Neural crest cell (in vitro differentiated cells): ENCODE results near the gene CSF3R. TPM values are rescaled to one million over a fixed set of nuclear protein-coding genes. Genes with fewer than 3 reads are reported as not detected.
A peak's percentile ranks its signal among the peaks of the same experiment; 100 is the strongest.

Experiments used
- DNase-seq: peaks from one replicate; pipeline ENCODE4 v3.0.0; 2021; ENCODE audit warnings: low read depth, mixed read lengths, low spot score
- H3K27ac Mint-ChIP-seq: one replicate; pipeline ENCODE4 v1.8.0; 2021; ENCODE audit warnings: mild to moderate bottlenecking, mixed read lengths; ENCODE audit not compliant: unreplicated experiment
- H3K27me3 Mint-ChIP-seq: 2 replicates; pipeline ENCODE4 v1.8.0; 2021; ENCODE audit warnings: low read depth, mild to moderate bottlenecking, mixed read lengths
- H3K36me3 Mint-ChIP-seq: 2 replicates; pipeline ENCODE4 v1.8.0; 2021; ENCODE audit warnings: low read depth, mild to moderate bottlenecking, mixed read lengths
- H3K4me1 Mint-ChIP-seq: 2 replicates; pipeline ENCODE4 v1.8.0; 2021; ENCODE audit warnings: mixed read lengths
- H3K4me3 Mint-ChIP-seq: one replicate; pipeline ENCODE4 v1.8.0; 2021; ENCODE audit warnings: mild to moderate bottlenecking, mixed read lengths
- H3K9me3 Mint-ChIP-seq: 2 replicates; pipeline ENCODE4 v1.8.0; 2021; ENCODE audit warnings: mixed read lengths
- total RNA-seq: library from RNA; stranded (reverse); gene quantifications from 2 replicates; pipeline ENCODE4 v1.2.1, GENCODE V29; 2021
- TF ChIP-seq, protein P1 (sequence below): fragments of 200-600 bp; sonication (generic); conservative IDR thresholded peaks from 2 replicates; pipeline ENCODE4 v1.5.0; 2021; ENCODE audit warnings: antibody characterized with exemption, mild to moderate bottlenecking

Gene CSF3R
- total RNA-seq, 1 donor from 2014 or later, result not detected

DNA sequence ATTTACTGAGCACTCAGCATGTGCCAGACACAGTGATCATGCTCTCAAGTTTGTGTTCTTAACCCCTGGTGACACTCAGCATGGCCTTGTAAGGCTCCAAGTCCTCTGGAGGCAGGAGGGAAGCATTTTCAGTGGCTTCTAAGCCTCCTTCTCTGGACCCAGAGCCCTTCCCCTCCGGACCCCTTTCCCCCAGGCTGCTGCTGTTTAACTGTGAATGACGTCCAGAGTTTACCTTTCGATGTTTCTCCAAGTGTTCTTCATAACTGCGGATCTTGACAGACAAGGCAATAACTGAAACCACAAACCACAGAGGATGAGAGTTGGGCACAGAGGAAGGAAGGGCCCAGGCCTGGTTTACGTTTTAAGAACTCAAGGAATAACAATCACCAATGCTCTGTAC is 25.0 kb downstream of the CSF3R start:
- Mint-ChIP-seq H3K27ac (no peak overlapping the region), H3K27me3 (no peaks in the 10 kb centered on the region), H3K4me3 (peak overlapping the region; percentile 27), H3K36me3 (peaks cover 10% of the 10 kb centered on the region), H3K4me1 (peaks cover 6% of the 10 kb centered on the region), H3K9me3 (no peaks in the 10 kb centered on the region)
- TF ChIP-seq, protein P1, sequence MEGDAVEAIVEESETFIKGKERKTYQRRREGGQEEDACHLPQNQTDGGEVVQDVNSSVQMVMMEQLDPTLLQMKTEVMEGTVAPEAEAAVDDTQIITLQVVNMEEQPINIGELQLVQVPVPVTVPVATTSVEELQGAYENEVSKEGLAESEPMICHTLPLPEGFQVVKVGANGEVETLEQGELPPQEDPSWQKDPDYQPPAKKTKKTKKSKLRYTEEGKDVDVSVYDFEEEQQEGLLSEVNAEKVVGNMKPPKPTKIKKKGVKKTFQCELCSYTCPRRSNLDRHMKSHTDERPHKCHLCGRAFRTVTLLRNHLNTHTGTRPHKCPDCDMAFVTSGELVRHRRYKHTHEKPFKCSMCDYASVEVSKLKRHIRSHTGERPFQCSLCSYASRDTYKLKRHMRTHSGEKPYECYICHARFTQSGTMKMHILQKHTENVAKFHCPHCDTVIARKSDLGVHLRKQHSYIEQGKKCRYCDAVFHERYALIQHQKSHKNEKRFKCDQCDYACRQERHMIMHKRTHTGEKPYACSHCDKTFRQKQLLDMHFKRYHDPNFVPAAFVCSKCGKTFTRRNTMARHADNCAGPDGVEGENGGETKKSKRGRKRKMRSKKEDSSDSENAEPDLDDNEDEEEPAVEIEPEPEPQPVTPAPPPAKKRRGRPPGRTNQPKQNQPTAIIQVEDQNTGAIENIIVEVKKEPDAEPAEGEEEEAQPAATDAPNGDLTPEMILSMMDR, result no peak
- DNase-seq, result no peak

DNA sequence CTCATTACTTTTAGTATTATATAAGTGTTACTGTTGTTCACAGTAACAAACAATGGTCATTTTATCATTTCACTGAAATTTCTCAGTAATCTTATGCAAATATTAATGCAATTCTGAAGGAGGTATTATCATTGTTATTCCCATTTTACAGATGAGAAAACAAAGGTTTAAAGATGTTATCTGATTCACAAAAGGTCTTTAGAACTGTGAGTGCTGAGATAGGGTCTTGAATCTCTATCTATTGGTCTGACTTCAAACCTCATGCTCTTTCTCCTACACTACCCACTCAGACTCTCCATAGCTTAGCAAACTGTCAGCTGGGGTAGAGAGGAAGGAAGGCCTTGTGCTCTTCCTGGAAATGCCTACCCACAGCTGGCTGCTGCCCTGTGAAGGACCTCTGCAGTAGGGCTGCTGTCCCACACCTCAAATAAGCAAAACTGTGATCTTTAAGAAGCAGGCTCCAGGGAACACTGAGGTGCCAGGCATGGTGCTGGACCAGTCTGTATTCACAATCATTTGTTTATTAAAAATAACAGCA is 26.3 kb downstream of the CSF3R start:
- TF ChIP-seq, protein P1, result no peak
- H3K4me3 Mint-ChIP-seq, result no peak overlapping the region
- H3K36me3 Mint-ChIP-seq, result peaks cover 7% of the 10 kb centered on the region
- DNase-seq, result no peak
- H3K9me3 Mint-ChIP-seq, result no peaks in the 10 kb centered on the region
- H3K27ac Mint-ChIP-seq, result no peak overlapping the region
- H3K4me1 Mint-ChIP-seq, result peaks cover 10% of the 10 kb centered on the region
- H3K27me3 Mint-ChIP-seq, result no peaks in the 10 kb centered on the region

DNA sequence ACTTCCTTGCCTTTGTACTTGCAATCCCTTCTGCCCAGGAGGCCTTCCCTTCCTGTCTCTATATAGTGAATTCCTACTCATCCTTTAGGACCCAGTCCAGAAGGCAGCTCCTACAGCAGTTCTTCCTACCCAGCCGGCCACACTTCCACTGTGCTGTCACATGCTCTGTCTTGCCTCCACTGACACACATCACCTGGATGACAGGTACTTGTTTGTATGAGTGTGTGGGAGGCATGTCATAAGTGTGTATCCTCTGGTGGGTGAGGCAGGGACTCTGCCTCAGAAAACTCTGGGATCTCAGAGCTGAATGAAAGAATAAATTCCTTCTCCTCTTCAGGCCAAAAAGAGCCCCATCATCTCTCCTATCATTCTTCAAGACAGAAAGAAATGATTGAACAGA is 27.3 kb downstream of the CSF3R start:
- H3K36me3 Mint-ChIP-seq, result peaks cover 3% of the 10 kb centered on the region
- peaks cover 14% of the 10 kb centered on the region for H3K4me1 Mint-ChIP-seq
- peaks cover under 1% of the 10 kb centered on the region for H3K27me3 Mint-ChIP-seq
- no peak for DNase-seq
- H3K27ac Mint-ChIP-seq, result no peak overlapping the region
- H3K4me3 Mint-ChIP-seq, result peak overlapping the region; percentile 2
- H3K9me3 Mint-ChIP-seq, result no peaks in the 10 kb centered on the region
- TF ChIP-seq, protein P1, result no peak

DNA sequence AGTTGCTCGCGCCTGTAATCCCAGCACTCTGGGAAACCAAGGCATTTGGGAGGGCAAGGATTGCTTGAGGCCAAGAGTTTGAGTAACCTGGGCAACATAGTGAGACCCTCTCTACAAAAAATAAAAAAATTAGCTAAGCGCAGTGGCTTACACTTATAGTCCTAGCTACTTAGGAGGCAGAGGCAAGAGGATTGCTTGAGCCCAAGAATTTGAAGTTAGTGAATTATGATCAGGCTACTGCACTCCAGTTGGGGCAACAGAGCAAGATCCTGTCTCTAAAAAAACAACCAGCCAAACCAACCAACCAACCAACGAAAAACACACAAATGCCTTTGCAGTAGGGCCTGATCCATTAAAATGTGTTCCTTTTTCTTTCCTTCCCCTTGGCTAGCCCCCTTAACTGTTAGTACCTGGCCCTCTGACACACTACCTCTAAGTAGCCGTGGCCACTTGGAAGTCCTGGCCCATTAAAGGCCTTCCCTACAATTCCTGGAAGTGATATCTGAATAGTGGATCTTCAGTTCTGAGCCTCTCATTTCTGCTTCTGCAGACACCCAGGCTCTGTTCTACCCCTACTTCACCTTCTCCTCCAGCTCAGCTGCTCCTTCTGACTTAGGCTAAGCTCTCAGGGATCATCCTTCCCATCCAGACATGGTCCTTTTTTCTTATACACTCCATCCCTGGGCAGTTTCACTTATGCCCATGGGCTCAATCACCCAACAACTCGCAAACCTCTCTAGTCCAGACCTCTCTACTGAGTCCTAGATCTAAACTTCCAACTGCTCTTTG is 28.9 kb downstream of the CSF3R start:
- H3K27ac Mint-ChIP-seq, result peak overlapping the region; percentile 1
- H3K4me1 Mint-ChIP-seq, result peaks cover 26% of the 10 kb centered on the region
- no peaks in the 10 kb centered on the region for H3K9me3 Mint-ChIP-seq
- H3K4me3 Mint-ChIP-seq, result peak overlapping the region; percentile 44
- TF ChIP-seq, protein P1, result no peak
- peaks cover 3% of the 10 kb centered on the region for H3K36me3 Mint-ChIP-seq
- no peak for DNase-seq
- H3K27me3 Mint-ChIP-seq, result peaks cover 3% of the 10 kb centered on the region

DNA sequence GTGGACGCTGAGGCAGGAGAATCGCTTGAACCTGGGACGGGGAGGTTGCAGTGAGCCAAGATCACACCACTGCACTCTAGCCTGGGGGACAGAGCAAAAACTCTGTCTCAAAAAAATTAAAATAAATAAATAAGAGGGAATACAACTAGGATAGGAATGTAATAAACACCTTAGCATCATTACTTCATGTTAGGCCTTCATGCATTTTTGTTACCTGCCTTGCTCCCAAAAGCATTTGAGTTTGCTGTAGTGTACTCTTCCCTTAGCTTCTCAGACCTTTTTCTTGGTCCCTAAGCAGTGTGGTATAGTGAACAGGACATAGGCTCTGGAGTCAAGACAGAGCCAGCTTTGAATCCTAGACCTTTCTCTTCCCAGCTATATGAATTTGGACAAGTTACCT is 29.7 kb downstream of the CSF3R start:
- Mint-ChIP-seq H3K4me1 (peaks cover 32% of the 10 kb centered on the region), H3K27me3 (peaks cover 3% of the 10 kb centered on the region), H3K4me3 (peak overlapping the region; percentile 44), H3K27ac (no peak overlapping the region), H3K9me3 (no peaks in the 10 kb centered on the region), H3K36me3 (peaks cover 3% of the 10 kb centered on the region)
- TF ChIP-seq, protein P1, result no peak
- DNase-seq, result no peak
